AML-193 (cell line): Measurements from ENCODE around the gene POLDIP3.
"Not testable (repeated sequence)": the region's sequence is repeated elsewhere in the genome, so short reads cannot be mapped to it uniquely, and the experiment has no call there.

Source experiments
- DNase-seq, 2 experiments: peaks; one replicate each; lab custom pipeline; 2025; lab: John Stamatoyannopoulos, UW

POLDIP3 gene

GRCh38 chr22:42617155-42617983 is 2.7 kb upstream of the POLDIP3 start:
- DNase-seq = no peak

GRCh38 chr22:42615860-42616175 is 1.1 kb upstream of the POLDIP3 start:
- DNase-seq = not testable (repeated sequence)

- peak; percentile 96 to 97 for DNase-seq
These were observed 593 bp upstream of the POLDIP3 start for GRCh38 chr22:42615092-42615859.

GRCh38 chr22:42613872-42614301 is 796 bp downstream of the POLDIP3 start:
- DNase-seq = peak; percentile 35 to 43

- no peak for DNase-seq
These were observed 2.3 kb downstream of the POLDIP3 start for GRCh38 chr22:42612336-42612735.

DNA sequence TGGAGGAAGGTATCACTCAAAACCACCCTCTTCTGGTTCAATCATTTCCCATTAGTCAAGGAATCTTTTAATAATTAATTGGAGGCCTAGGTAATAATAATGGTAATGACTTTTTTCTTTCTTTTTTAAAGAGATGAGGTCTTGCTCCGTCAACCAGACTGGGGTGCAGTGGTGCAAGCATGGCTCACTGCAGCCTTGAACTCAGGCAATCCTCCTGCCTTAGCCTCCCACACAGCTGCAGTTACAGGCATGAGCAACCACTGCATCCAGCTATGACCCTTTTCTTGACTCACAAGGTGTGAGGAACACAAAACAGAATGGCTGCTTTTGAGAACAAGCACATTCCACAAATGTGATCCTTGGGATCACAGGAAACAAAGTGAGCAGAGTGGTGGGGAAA is 3.6 kb downstream of the POLDIP3 start:
- no peak for DNase-seq

DNA sequence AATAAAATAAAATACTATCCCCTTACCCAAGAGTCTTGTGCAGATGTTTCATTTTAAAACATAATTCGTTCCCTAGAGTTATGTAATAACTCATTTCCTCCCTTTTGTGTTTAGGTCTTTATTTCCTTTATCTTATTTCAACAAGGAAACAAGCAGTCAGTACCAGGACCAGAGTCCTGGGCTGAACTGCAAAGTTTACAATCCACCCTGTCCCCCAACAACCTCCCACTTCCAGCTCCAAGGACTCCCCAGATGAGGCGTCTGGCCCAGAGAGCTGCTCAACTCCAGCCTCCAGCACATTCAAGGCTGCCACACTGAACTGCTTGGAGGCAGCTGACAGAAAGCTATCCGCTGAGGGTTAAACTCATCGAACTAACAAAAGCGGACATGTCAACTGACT is 4.5 kb downstream of the POLDIP3 start:
- DNase-seq = no peak

DNA sequence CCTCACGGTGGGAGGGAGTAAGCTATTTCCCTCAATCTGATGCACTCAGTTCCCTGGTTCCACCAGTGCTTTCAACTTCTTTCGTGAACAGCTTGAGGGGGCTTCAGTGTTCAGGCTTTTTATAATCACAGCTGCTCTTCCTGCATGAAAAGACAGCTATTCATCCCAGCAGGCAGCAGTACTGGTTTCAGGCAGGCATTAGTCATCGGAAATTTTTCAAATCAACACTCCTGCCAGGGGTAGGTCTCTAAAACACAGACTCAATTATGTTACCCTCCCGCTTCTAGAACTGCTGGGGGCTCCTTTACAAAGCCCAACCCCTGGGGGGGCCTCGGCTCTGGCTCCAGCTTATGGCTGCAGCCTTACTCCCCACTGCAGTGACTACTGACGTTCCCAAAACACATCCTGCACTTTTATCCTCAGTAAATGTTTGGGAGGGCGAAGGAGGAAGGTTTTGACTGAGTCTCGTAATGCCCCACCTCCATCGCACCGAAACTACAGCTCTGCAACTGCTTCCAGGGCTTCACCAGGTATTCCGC is 5.8 kb downstream of the POLDIP3 start:
- no peak for DNase-seq

DNA sequence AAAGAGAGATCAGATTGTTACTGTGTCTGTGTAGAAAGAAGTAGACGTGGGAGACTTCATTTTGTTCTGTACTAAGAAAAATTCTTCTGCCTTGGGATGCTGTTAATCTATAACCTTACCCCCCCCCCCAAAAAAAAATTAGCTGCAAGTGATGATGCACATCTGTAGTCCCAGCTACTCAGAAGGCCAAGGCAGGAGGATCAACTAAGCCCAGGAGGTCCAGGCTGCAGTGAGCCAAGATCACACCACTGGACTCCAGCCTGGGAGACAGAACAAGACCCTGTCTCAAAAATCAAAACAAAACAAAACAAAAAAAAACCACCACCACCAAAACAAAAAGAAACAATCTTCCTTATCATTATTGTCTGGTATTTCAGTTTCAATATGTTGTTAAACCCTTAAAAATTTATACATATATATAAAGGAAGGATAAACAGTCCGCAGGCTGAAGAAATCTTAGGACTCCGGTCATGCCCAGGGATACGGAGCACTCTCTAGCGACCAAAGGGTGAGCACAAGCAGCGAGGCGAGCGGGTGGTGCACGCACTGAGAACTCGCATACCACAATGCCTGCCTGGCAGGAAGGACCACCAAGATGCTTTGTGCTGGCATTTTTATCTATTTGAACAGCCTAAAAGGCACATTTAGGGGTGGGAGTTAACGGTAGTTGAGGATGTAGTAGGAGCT is 6.4 kb downstream of the POLDIP3 start:
- DNase-seq = no peak

GRCh38 chr22:42607641-42608040 is 7.0 kb downstream of the POLDIP3 start:
- not testable (repeated sequence) for DNase-seq

GRCh38 chr22:42604403-42604802 is 10.3 kb downstream of the POLDIP3 start:
- DNase-seq = no peak

DNA sequence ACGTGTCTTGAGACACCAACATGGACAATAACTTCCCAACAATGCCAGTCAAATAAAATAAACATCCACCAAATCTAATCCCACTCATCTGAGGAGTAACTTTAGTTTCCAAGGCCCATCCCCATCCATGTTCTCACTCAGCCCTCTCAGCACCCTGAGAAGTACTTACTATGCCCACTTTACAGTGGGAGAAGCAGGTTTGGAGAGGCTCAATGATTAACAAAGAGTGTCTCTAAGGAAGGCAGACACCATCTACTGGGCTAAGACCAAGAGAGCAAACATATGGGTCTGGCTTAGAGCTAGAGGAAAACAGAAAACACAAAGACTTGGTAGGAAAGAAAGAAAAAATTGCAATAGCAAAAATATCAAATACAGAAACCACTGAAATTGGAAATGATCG is 11.3 kb downstream of the POLDIP3 start:
- DNase-seq = no peak

DNA sequence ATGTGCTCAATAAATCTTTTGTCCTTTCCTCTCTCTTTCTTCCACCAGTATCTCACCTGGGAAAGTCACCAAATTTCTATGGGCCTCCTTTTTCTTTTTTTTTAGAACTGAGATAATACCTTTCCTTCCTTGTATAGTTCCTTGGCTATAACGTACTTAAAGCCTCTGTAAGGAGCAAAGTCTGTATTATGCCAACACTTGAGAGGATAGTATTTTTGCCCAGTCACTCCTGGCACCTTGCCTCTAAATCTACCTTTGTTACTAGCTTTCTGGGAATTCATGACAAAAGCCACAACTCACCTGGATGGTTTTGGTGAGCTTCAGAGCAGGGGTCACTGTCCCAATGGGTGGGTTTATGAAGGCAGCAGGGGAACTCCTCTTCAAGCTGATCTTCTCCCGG is 12.2 kb downstream of the POLDIP3 start:
- no peak for DNase-seq

GRCh38 chr22:42601879-42602465 is 12.7 kb downstream of the POLDIP3 start:
- DNase-seq = no peak

DNA sequence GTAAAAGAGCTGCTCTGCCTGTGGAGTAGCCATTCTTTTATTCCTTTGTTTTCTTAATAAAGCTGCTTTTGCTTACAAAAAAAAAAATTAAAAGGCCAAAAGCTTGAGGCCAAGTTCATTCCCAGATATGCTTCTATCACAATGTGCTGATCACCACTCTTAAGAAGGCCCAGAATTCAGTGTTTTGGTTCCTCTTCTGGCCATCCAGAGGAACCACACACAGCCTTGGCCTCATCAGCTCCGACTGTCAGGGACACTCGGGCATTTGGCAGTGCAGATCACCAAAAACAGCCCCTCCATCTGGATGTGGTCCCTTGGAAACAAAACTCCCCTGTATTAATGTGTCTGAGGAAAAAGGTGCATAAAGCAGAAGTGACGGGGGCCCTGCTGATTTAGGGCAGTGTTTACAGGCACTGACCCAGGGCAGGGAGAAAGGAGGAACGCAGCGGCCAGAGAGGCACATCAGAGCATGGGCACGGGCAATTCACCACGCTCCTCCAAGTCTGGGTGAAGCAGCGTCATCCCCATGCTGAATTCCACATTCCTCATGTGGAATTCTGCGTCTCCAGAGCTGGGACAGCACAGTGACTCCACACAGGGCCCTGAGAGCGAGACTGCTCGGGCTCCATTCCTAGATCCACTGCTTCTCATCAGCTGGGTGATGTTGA is 17.7 kb downstream of the POLDIP3 start:
- no peak for DNase-seq

DNA sequence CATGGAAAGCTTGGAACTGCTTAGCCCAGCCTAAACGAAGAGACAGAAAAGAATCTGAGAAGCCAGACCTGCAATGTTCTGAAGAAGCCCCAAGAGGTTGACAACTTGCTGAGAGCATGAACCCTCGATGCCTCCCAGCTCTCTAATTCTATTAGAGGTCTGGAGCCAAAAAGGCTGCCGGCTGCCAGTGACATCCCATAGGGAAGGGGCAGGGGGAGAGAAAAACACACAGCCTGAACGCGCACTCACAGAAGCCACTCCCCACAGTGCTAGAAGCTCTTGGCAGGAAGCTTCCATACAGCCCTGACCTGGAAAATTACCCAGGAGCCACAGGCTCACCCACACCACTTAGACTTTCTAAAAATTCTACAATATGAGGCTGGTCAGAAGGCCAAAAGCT is 18.3 kb downstream of the POLDIP3 start:
- DNase-seq = no peak

DNA sequence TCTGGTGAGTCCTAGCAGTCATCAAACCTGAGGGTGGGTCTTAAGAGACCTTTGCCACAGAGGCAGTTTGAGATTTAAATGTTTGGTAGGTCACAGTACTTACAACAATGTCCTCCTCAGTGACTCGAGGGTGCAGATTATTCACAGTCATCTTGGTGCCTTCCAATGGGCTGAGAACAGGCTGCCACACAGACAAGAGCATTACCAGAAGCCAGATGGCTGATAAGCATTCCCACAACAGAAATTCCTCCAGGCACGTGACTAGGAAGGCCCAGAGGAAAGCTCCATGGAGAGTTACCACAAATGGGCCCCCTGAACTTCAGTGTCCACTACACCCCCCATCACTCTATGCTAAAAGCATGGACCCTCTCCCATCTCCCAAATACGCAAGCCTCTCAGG is 19.2 kb downstream of the POLDIP3 start:
- DNase-seq = no peak

DNA sequence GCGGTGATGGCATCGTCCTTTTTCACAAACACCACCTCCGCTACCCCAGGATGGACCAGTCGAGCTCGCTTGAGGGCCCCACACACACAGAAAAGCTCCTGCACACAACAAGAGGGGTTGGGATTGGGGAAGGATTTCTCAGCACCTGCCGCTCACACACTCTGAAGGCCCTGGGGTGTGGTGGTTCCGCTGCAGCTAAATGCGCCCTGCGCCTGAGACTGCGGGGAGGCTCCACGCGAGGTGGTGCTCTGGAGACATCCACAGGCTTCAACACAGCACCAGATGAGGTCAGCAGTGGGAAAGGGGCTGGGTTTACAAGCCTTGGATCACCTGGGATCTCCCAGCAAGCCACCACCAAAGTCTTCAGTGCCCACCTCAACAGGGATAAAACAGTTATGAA is 22.7 kb downstream of the POLDIP3 start:
- DNase-seq = no peak

GRCh38 chr22:42587588-42588175 is 27.0 kb downstream of the POLDIP3 start:
- peak; percentile 54 to 61 for DNase-seq

DNA sequence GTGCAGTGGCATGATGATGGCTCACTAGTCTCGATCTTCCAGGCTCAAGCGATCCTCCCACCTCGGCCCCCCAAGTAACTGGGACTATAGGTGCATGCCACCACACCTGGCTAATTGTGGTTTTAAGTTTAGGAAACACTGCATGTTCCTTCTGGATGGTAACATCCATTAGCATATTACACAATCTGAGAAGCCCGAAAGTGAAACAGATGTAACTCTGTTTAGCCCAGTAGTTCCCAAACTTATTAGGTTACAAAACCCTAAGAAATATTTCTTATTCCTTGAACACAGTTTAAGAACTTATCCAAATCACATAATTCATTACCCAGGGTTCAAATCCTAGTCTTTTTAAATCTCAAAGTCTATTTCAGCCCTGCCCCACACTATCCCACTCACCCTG is 28.3 kb downstream of the POLDIP3 start:
- no peak for DNase-seq

GRCh38 chr22:42585096-42585495 is 29.6 kb downstream of the POLDIP3 start:
- no peak for DNase-seq
